Right renal cortex interstitium (tissue), 3 donors: ENCODE results near the gene ANKRD33. TPM values are rescaled to one million over a fixed set of nuclear protein-coding genes. Genes with fewer than 3 reads are reported as not detected.
"Not testable (repeated sequence)": the region's sequence is repeated elsewhere in the genome, so short reads cannot be mapped to it uniquely, and the experiment has no call there.

Source experiments
- DNase-seq, 3 donors: peaks; one replicate each; pipeline ENCODE4 v3.0.0-alpha.2; 2013; ENCODE audit warnings: low read depth in 3 of 3, low spot score in 2 of 3
- polyA plus RNA-seq, 3 donors: library from polyadenylated mRNA; unstranded; fragments of 120-200 nt; gene quantifications; one replicate each; pipeline ENCODE4 v1.2.1, GENCODE V29; 2013; ENCODE audit not compliant: insufficient read length in 3 of 3

The ANKRD33 gene
- polyA plus RNA-seq, 3 donors = 0.10 to 0.12 (median 0.10) TPM

DNA sequence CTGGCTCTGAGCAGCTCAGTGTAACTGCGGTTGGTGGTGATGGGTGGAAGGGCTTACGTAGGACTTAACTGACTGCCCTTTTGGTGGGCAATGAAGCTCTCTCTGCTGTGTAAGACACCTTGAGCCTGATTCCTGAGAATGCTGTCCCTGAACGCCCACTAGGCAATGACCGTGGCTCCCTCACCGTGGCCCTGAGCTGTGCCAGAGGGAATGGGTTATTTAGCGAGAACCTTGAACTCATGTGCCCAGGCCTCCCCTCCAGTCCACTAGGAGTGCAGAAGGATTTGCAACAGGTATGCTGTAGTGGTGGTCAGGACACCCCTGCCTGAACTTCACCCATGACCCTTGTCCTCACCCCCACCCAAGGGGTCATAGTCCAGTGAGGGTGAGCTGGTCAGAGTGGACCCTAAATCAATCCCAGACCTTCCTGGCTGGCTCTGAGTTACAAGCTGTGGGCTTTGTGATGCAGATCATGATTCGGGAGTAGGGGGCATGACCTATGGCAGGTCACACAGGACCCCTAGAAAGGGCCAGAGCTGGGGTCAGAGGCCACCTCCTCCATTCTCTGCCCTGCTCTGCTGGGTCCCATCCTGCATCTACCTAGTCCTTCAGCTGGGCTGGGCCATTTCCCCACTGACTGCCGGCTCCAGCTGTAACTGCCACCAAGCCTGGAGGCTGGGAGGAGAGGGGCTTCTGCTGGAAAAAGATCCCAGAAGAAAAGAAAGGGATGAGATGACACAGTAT is 14.5 kb upstream of the ANKRD33 start:
- DNase-seq = no peak

DNA sequence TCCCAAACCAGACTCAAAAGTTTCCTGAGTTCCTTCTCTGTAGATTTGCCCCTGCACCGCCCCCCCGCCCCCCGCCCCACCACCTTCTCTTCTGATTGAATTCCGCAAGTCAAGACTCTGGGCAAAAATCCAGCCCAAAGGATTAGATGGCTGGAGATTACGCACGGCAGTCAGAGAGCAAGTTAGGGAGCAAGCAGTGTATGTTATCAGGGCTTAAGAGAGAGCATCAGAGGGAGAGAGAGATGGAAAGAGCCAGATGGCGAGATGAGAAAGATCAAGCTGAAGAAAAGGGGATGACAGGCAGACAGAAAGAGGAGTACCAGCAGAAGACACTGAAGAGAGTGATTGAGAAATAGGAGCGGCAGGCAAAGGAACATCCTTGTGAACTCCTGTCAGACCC is 13.9 kb upstream of the ANKRD33 start:
- DNase-seq = no peak

- no peak for DNase-seq
Measured at GRCh38 chr12:51874486-51874885, 13.4 kb upstream of the ANKRD33 start.

DNA sequence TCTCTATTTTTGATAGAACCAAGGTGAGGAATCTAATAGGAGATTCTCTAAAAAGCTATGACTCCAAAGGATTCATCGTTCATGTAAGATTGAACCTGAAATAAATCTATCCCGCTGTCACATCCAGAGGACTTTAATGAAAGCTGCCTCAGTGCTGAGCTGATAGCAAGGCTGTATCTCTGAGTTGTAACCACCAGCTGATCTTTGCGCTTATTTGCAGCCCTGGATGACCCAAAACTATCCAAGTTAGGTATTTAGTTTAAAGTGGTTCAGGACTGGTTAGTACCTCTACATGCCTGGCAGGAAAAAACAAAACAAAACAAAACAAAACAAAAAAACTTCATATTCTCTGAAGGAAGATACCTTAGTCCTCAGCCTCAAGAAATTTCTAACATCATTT is 8.8 kb upstream of the ANKRD33 start:
- DNase-seq = no peak

DNA sequence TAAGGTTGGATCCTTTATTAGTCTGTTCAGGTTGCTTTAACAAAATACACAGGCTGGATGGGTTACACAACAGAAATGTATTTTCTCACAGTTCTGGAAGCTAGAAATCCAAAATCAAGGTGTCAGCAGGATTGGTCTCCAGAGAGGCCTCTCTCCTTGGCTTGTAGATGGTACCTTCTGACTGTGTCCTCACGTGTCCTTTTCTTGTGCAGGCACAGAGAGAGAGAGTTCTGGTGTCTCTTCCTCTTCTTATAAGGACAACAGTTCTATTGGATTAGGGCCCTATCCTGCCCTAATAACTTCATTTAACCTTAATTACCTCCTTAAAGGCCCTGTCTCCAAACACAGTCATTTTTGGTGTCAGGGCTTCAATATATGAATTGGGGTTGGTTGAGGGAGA is 4.6 kb upstream of the ANKRD33 start:
- no peak for DNase-seq

DNA sequence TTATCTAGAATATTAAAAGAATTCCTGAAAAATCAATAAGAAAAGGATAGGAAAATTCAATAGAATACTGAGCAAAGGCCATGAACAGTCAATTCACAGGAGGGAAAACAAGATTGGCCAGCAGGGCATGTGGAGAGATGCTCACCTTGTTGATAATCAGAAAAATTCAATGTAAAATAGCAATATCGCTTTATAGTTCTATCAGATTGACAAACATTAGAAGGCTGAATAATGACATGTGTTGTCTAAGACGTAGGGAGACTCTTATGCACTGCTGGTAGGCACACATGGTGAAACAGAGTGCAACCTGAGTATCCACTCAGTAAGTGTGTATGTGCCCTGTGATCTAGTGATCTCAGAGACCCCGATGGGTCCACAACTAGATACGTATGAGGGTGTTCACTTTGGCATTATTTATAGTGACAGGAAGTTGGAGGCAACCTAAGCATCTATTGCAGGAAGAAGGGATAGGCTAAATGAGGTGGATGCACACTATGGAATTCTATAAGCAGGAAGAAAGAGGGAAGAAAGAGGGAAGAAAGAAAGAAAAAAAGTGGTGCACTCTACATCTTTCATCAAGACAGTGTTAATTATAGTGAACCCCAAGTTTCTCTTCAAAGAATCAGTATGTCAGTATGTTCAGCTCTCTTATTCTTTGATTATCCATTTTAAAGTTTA is 3.8 kb upstream of the ANKRD33 start:
- DNase-seq = no peak

GRCh38 chr12:51884676-51885229 is 3.1 kb upstream of the ANKRD33 start:
- DNase-seq = no peak

DNA sequence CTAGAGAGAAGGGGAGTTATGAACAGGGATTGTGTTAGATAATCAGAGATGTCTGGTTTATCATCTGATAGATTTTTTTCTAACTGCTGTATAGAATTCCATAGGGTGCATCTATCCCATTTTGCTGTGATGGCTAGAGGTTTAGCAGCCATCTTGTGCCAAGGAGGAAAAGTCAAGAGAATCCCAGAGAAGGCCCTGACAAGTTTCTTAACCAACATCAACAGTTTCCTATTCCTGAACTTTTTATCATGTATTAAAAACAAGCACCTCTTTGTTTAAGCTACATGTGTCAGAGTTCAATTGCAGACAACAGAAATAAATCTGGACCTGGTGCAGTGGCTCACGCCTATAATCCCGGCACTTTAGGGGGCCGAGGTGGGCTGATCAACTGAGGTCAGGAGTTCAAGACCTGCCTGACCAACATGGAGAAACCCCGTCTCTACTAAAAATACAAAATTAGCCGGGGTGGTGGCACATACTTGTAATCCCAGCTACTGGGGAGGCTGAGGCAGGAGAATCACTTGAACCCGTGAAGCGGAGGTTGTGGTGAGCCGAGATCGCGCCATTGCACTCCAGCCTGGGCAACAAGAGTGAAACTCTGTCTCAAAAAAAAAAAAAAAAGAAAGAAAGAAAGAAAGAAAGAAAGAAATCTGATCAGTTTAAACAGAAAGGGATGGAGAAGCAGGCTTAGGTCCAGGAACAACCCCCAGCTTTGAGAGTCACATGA is 2.4 kb upstream of the ANKRD33 start:
- not testable (repeated sequence) for DNase-seq

- no peak for DNase-seq
Measured at GRCh38 chr12:51886021-51886710, 1.7 kb upstream of the ANKRD33 start.

- DNase-seq = no peak
Measured at GRCh38 chr12:51888316-51889215, 663 bp downstream of the ANKRD33 start.

- no peak for DNase-seq
Measured at GRCh38 chr12:51889216-51890132, 1.6 kb downstream of the ANKRD33 start.

DNA sequence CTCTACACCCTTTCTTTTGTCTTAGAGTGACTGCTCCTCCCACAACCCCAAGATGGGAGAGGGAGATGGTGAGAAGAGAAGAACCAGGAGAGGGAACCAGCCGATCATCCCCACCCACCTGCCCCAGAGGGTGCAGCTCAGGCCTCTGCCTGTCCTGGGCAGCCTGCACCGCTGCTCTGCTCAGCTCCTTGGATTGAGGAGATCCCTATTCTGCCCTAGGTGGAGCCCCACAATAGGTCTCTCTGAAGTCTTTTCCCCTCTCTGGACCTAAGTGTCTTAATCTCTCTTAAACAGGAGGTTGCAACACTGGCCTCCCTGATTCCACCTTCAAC is 2.2 kb downstream of the ANKRD33 start:
- no peak for DNase-seq

GRCh38 chr12:51890511-51891171 is 2.7 kb downstream of the ANKRD33 start:
- DNase-seq = no peak

DNA sequence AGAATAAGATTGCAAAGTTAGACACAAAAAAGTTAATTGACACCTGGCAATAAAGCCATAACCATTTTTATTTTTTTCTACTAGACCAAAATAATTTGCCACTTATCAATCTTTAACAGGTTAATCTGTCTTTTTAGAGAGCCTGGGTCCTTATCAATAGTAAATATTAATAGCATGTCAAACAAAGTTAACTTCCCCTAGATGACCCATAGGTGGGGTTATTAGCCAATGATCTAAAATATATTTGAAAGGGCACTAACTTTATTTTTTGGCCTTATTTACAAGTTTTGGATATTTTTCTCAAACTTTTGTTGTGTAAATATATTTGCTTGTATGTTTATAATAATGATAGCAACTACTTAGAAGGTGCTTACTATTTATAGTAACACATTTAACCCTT is 3.9 kb downstream of the ANKRD33 start:
- no peak for DNase-seq

DNA sequence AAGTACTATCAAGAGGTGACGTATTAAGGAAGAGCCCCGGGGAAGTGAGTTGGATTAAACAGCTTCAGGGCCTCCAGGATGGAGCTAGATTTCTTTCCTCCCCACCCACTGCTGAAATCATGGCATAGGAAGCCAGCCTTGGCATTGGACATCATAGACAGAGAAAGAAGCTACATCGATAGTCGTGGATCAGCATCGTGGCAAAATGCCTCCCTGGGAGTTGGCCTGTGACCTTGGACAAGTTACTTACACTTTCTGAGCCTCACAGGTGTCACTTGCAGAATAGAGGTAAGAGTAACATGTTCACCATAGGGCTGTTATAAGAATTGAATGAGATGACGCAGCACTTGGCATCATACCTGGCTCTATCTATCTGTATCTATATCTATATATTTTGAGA is 5.9 kb downstream of the ANKRD33 start:
- DNase-seq = no peak

DNA sequence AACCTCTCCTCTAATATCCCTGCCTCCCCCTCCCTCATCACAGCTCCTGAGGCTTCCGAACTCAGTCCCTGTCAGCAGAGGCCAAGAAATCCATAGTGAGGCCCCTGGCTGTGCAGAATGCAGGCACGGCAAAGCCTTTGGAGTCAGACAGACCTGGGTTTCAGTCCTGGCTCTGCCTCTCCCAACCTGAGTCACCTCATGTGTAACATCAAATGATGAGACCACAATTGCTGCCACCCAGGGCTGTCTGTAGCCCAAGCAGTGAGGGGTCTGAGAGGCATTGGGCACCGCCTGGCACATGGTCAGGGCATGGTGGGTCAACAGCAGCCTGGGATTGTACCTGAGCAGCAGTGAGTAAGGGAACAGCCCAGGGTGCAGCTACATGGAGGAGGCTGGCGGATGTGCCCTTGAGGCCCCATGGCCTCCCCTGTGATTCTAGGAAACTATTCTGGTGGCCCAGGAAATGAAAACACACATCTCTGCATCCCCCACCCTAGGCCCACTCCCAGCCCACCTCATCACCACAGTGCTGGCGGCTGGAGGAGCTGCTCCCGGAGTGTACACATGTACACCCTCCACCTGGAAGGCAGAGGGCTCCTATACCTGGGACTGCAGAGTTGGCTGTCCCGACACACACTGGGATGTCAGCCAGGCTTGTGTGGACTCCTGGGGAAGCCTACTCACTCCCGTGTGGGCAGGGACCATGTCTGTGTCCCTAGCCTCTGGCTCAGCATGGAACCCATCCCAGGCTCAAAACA is 7.7 kb downstream of the ANKRD33 start:
- no peak for DNase-seq

- DNase-seq = no peak
Measured at GRCh38 chr12:51896236-51896635, 8.3 kb downstream of the ANKRD33 start.

- DNase-seq = no peak
Measured at GRCh38 chr12:51897181-51897580, 9.3 kb downstream of the ANKRD33 start.
